Mesenchymal stem cell (in vitro differentiated cells and primary cell): ENCODE data around the gene NPVF.

Experiments
- DNase-seq: peaks from one replicate; pipeline ENCODE4 v3.0.0-alpha.2; 2013
- H2AFZ ChIP-seq: one replicate; pipeline ENCODE4 v1.6.1; 2013; ENCODE audit warnings: low read depth, mild to moderate bottlenecking, control low read depth, inconsistent platforms, low read length, moderate library complexity
- H2AK5ac ChIP-seq: 2 replicates; pipeline ENCODE4 v1.6.1; 2013; ENCODE audit warnings: low read length, moderate library complexity, mild to moderate bottlenecking, inconsistent platforms; ENCODE audit not compliant: severe bottlenecking
- H2BK120ac ChIP-seq: one replicate; pipeline ENCODE4 v1.6.1; 2013; ENCODE audit warnings: low read depth, mild to moderate bottlenecking, inconsistent platforms, low read length, moderate library complexity
- H2BK12ac ChIP-seq, 2 experiments: one replicate each; pipeline ENCODE4 v1.6.1; 2013; ENCODE audit warnings: inconsistent platforms in 2 of 2, low read length in 2 of 2, mild to moderate bottlenecking in 2 of 2, moderate library complexity in 2 of 2, control low read depth in 1 of 2
- H2BK15ac ChIP-seq: one replicate; pipeline ENCODE4 v1.6.1; 2013; ENCODE audit warnings: mild to moderate bottlenecking, low read depth, inconsistent platforms; ENCODE audit not compliant: poor library complexity, severe bottlenecking
- H2BK5ac ChIP-seq: 2 replicates; pipeline ENCODE4 v1.6.1; 2013; ENCODE audit warnings: low read depth, mild to moderate bottlenecking, low read length, control low read depth, inconsistent platforms; ENCODE audit not compliant: poor library complexity, severe bottlenecking
- H3K14ac ChIP-seq, 2 experiments: one replicate each; pipeline ENCODE4 v1.6.1; 2013; ENCODE audit warnings: inconsistent platforms in 2 of 2, low read length in 2 of 2, control low read depth in 1 of 2, mild to moderate bottlenecking in 1 of 2, moderate library complexity in 1 of 2
- H3K18ac ChIP-seq, 2 experiments: one replicate each; pipeline ENCODE4 v1.6.1; 2013; ENCODE audit warnings: inconsistent platforms in 2 of 2, low read length in 2 of 2, control low read depth in 1 of 2, low read depth in 1 of 2, mild to moderate bottlenecking in 1 of 2
- H3K23ac ChIP-seq, 2 experiments: one replicate each; pipeline ENCODE4 v1.6.1; 2013; ENCODE audit warnings: inconsistent platforms in 2 of 2, low read length in 2 of 2, mild to moderate bottlenecking in 2 of 2, moderate library complexity in 2 of 2, control low read depth in 1 of 2
- H3K27ac ChIP-seq: 2 replicates; pipeline ENCODE4 v1.5.1; 2013; ENCODE audit warnings: mild to moderate bottlenecking, moderate library complexity, low read length, control low read depth, inconsistent platforms; ENCODE audit not compliant: poor library complexity, severe bottlenecking
- H3K27me3 ChIP-seq, 2 experiments: 2 replicates each; pipeline versions ENCODE4 v1.6.1 to v1.7.0; 2013; ENCODE audit warnings: low read length in 2 of 2, mild to moderate bottlenecking in 2 of 2, moderate library complexity in 2 of 2, control low read depth in 1 of 2, inconsistent platforms in 1 of 2; ENCODE audit not compliant: control insufficient read depth in 1 of 2, insufficient read depth in 1 of 2
- H3K36me3 ChIP-seq, 2 experiments: 2 replicates each; pipeline versions ENCODE4 v1.6.1 to v1.7.0; 2013; ENCODE audit warnings: low read length in 2 of 2, control low read depth in 1 of 2, inconsistent platforms in 1 of 2, low read depth in 1 of 2, mild to moderate bottlenecking in 1 of 2; ENCODE audit not compliant: insufficient read depth in 2 of 2, control insufficient read depth in 1 of 2
- H3K4ac ChIP-seq, 2 experiments: one replicate each; pipeline ENCODE4 v1.6.1; 2013; ENCODE audit warnings: inconsistent platforms in 2 of 2, low read length in 2 of 2, mild to moderate bottlenecking in 2 of 2, moderate library complexity in 2 of 2, control low read depth in 1 of 2, low read depth in 1 of 2
- H3K4me1 ChIP-seq: 2 replicates; pipeline ENCODE4 v1.6.1; 2013; ENCODE audit warnings: low read depth, low read length, control low read depth; ENCODE audit not compliant: control insufficient read depth, insufficient read depth
- H3K4me2 ChIP-seq: 2 replicates; pipeline ENCODE4 v1.6.1; 2013; ENCODE audit warnings: low read length, mild to moderate bottlenecking, inconsistent platforms; ENCODE audit not compliant: poor library complexity, severe bottlenecking
- H3K4me3 ChIP-seq, 2 experiments: 2 replicates each; pipeline versions ENCODE4 v1.5.1 to v1.7.0; 2013; ENCODE audit warnings: low read length in 2 of 2, mild to moderate bottlenecking in 2 of 2, control low read depth in 1 of 2, low read depth in 1 of 2; ENCODE audit not compliant: insufficient read depth in 1 of 2
- H3K79me1 ChIP-seq: replicated peaks from 2 replicates; pipeline ENCODE4 v1.6.1; 2013; ENCODE audit warnings: mild to moderate bottlenecking, control low read depth, low read length, inconsistent platforms; ENCODE audit not compliant: poor library complexity, severe bottlenecking
- H3K9ac ChIP-seq: 2 replicates; pipeline ENCODE4 v1.7.0; 2013; ENCODE audit warnings: mild to moderate bottlenecking, low read length, moderate library complexity
- H3K9me3 ChIP-seq: 2 replicates; pipeline ENCODE4 v1.7.0; 2013; ENCODE audit warnings: mild to moderate bottlenecking, low read length; ENCODE audit not compliant: control insufficient read depth
- H4K8ac ChIP-seq: one replicate; pipeline ENCODE4 v1.6.1; 2013; ENCODE audit warnings: inconsistent platforms, mild to moderate bottlenecking, low read length, moderate library complexity
- H4K91ac ChIP-seq: one replicate; pipeline ENCODE4 v1.6.1; 2013; ENCODE audit warnings: mild to moderate bottlenecking, low read length, inconsistent platforms
- WGBS: methylation state at CpG from one replicate; pipeline ENCODE4 v1.1.7; 2013; ENCODE audit warnings: mixed read lengths; 5-methylcytosine and 5-hydroxymethylcytosine counted together

NPVF gene

GRCh38 chr7:25186436-25186835 lies 41.9 kb downstream of the NPVF start:
- no peak overlapping the region for H2BK5ac ChIP-seq
- no peak overlapping the region for H3K14ac ChIP-seq
- H3K4me2 ChIP-seq, result no peak overlapping the region
- no peak overlapping the region for H3K4me3 ChIP-seq
- no peaks in the 10 kb centered on the region for H3K4me1 ChIP-seq
- no peaks in the 10 kb centered on the region for H3K9me3 ChIP-seq
- no peak overlapping the region for H3K9ac ChIP-seq
- no peak overlapping the region for H4K91ac ChIP-seq
- H3K4ac ChIP-seq, result no peak overlapping the region
- H4K8ac ChIP-seq, result no peak overlapping the region
- no peak overlapping the region for H3K27ac ChIP-seq
- DNase-seq, result no peak
- no peak overlapping the region for H2AFZ ChIP-seq
- H2BK12ac ChIP-seq, result no peak overlapping the region
- no peak overlapping the region for H2BK120ac ChIP-seq
- H3K23ac ChIP-seq, result no peak overlapping the region
- 88% methylated on average over 6 of the region's 6 CpGs for WGBS
- no peaks in the 10 kb centered on the region for H3K36me3 ChIP-seq
- no peaks in the 10 kb centered on the region for H3K27me3 ChIP-seq
- no peak overlapping the region for H3K18ac ChIP-seq
- no peak overlapping the region for H2BK15ac ChIP-seq
- H2AK5ac ChIP-seq, result no peak overlapping the region
- no peaks in the 10 kb centered on the region for H3K79me1 ChIP-seq

- no peak overlapping the region for H2BK12ac ChIP-seq
- no peak overlapping the region for H3K27ac ChIP-seq
- no peaks in the 10 kb centered on the region for H3K36me3 ChIP-seq
- H2BK15ac ChIP-seq, result no peak overlapping the region
- no peak overlapping the region for H2AFZ ChIP-seq
- no peak overlapping the region for H4K8ac ChIP-seq
- no peak overlapping the region for H2BK120ac ChIP-seq
- no peak overlapping the region for H3K14ac ChIP-seq
- H3K4ac ChIP-seq, result no peak overlapping the region
- H3K79me1 ChIP-seq, result no peaks in the 10 kb centered on the region
- H3K4me3 ChIP-seq, result no peak overlapping the region
- H2AK5ac ChIP-seq, result no peak overlapping the region
- H4K91ac ChIP-seq, result no peak overlapping the region
- H3K9me3 ChIP-seq, result no peaks in the 10 kb centered on the region
- H2BK5ac ChIP-seq, result no peak overlapping the region
- no peak for DNase-seq
- H3K4me1 ChIP-seq, result peaks cover 2% of the 10 kb centered on the region
- WGBS, result 91% methylated on average over 2 of the region's 3 CpGs
- no peak overlapping the region for H3K23ac ChIP-seq
- H3K18ac ChIP-seq, result no peak overlapping the region
- no peak overlapping the region for H3K4me2 ChIP-seq
- no peak overlapping the region for H3K9ac ChIP-seq
- no peaks in the 10 kb centered on the region for H3K27me3 ChIP-seq
Measured at GRCh38 chr7:25181532-25181931, 46.8 kb downstream of the NPVF start.

GRCh38 chr7:25180946-25181345 lies 47.3 kb downstream of the NPVF start:
- no peak overlapping the region for H3K27ac ChIP-seq
- no peak overlapping the region for H3K18ac ChIP-seq
- no peaks in the 10 kb centered on the region for H3K9me3 ChIP-seq
- DNase-seq, result peak; percentile 8
- no peak overlapping the region for H2BK15ac ChIP-seq
- H3K4me3 ChIP-seq, result peak overlapping the region in 1 of 2 experiments; percentile 81
- no peak overlapping the region for H2BK120ac ChIP-seq
- no peaks in the 10 kb centered on the region for H3K79me1 ChIP-seq
- no peak overlapping the region for H3K14ac ChIP-seq
- no peak overlapping the region for H3K4me2 ChIP-seq
- H4K91ac ChIP-seq, result no peak overlapping the region
- H2BK5ac ChIP-seq, result no peak overlapping the region
- H3K36me3 ChIP-seq, result no peaks in the 10 kb centered on the region
- H4K8ac ChIP-seq, result peak overlapping the region; percentile 41
- no peak overlapping the region for H3K9ac ChIP-seq
- H3K23ac ChIP-seq, result no peak overlapping the region
- H3K4me1 ChIP-seq, result peaks cover 2% of the 10 kb centered on the region
- H3K27me3 ChIP-seq, result no peaks in the 10 kb centered on the region
- no peak overlapping the region for H3K4ac ChIP-seq
- H2AFZ ChIP-seq, result peak overlapping the region; percentile 21
- no peak overlapping the region for H2BK12ac ChIP-seq
- 89% methylated on average over 7 of the region's 7 CpGs for WGBS
- no peak overlapping the region for H2AK5ac ChIP-seq

GRCh38 chr7:25180592-25180923 lies 47.7 kb downstream of the NPVF start:
- H3K36me3 ChIP-seq, result no peaks in the 10 kb centered on the region
- no peaks in the 10 kb centered on the region for H3K27me3 ChIP-seq
- no peak overlapping the region for H2BK120ac ChIP-seq
- H2AFZ ChIP-seq, result peak overlapping the region; percentile 21
- H4K8ac ChIP-seq, result peak overlapping the region; percentile 41
- H3K9me3 ChIP-seq, result no peaks in the 10 kb centered on the region
- H2BK12ac ChIP-seq, result peak overlapping the region in 1 of 2 experiments; percentile 14
- H3K27ac ChIP-seq, result no peak overlapping the region
- H2BK5ac ChIP-seq, result no peak overlapping the region
- H3K18ac ChIP-seq, result peak overlapping the region in 1 of 2 experiments; percentile 8
- H3K4me2 ChIP-seq, result peak overlapping the region; percentile 51
- H3K79me1 ChIP-seq, result no peaks in the 10 kb centered on the region
- no peak overlapping the region for H2BK15ac ChIP-seq
- H3K23ac ChIP-seq, result no peak overlapping the region
- peak overlapping the region; percentile 78 for H3K9ac ChIP-seq
- no peak overlapping the region for H4K91ac ChIP-seq
- no peak overlapping the region for H2AK5ac ChIP-seq
- H3K4me3 ChIP-seq, result peak overlapping the region in 1 of 2 experiments; percentile 81
- no peak for DNase-seq
- no peak overlapping the region for H3K4ac ChIP-seq
- H3K4me1 ChIP-seq, result peaks cover 2% of the 10 kb centered on the region
- 57% methylated on average over 4 of the region's 6 CpGs for WGBS
- H3K14ac ChIP-seq, result no peak overlapping the region
